Lower leg skin (tissue), 3 donors: ENCODE measurements around the gene RB1.
"Not testable (repeated sequence)": the region's sequence is repeated elsewhere in the genome, so short reads cannot be mapped to it uniquely, and the experiment has no call there.

Source experiments
- CTCF ChIP-seq, 3 donors: fragments of 450-650 bp; IDR thresholded peaks; one replicate each; pipeline ENCODE4 v1.5.1; 2016; ENCODE audit warnings: antibody characterized with exemption in 3 of 3, mild to moderate bottlenecking in 3 of 3, moderate library complexity in 2 of 3
- POLR2A ChIP-seq, 2 donors: fragments of 450-650 bp; IDR thresholded peaks; one replicate each; pipeline ENCODE4 v1.6.1; 2016 to 2017; ENCODE audit warnings: antibody characterized with exemption in 2 of 2, mild to moderate bottlenecking in 1 of 2, moderate library complexity in 1 of 2

GRCh38 chr13:48339198-48339597 is 35.6 kb downstream of the RB1 start:
- TF ChIP-seq CTCF, POLR2A (IDR thresholded peaks at IDR 0.05): not testable (repeated sequence)
